ENCODE results near the gene HEPHL1.

Gene HEPHL1

GRCh38 chr11:94130298-94131046, 109.3 kb downstream of the HEPHL1 start:
- DNase-seq (ENCODE audit: low read depth in 3 of 3): no peak

- no peak for DNase-seq (ENCODE audit: low read depth in 3 of 3)
Measured at GRCh38 chr11:94131047-94131717, 110.0 kb downstream of the HEPHL1 start.

- DNase-seq (ENCODE audit: low read depth in 3 of 3): no peak
Measured at GRCh38 chr11:94131718-94132115, 110.6 kb downstream of the HEPHL1 start.

GRCh38 chr11:94132152-94132558, 111.0 kb downstream of the HEPHL1 start:
- DNase-seq (ENCODE audit: low read depth in 3 of 3): no peak

- no peak for DNase-seq (ENCODE audit: low read depth in 3 of 3)
Measured at GRCh38 chr11:94132823-94133408, 111.8 kb downstream of the HEPHL1 start.

- no peak for DNase-seq (ENCODE audit: low read depth in 3 of 3)
Measured at GRCh38 chr11:94133752-94134151, 112.6 kb downstream of the HEPHL1 start.

- DNase-seq (ENCODE audit: low read depth in 3 of 3): no peak
Measured at GRCh38 chr11:94134651-94135512, 113.7 kb downstream of the HEPHL1 start.

- no peak for DNase-seq (ENCODE audit: low read depth in 3 of 3)
Measured at GRCh38 chr11:94139416-94139815, 118.3 kb downstream of the HEPHL1 start.

GRCh38 chr11:94140154-94140655, 119.1 kb downstream of the HEPHL1 start:
- DNase-seq (ENCODE audit: low read depth in 3 of 3): no peak

- DNase-seq (ENCODE audit: low read depth in 3 of 3): no peak
Measured at GRCh38 chr11:94141511-94142307, 120.6 kb downstream of the HEPHL1 start.

GRCh38 chr11:94142308-94143281, 121.4 kb downstream of the HEPHL1 start:
- DNase-seq (ENCODE audit: low read depth in 3 of 3): no peak

GRCh38 chr11:94144216-94144615, 123.1 kb downstream of the HEPHL1 start:
- DNase-seq (ENCODE audit: low read depth in 3 of 3): no peak

GRCh38 chr11:94144664-94145063, 123.5 kb downstream of the HEPHL1 start:
- no peak for DNase-seq (ENCODE audit: low read depth in 3 of 3)

GRCh38 chr11:94145431-94145830, 124.3 kb downstream of the HEPHL1 start:
- DNase-seq (ENCODE audit: low read depth in 3 of 3): no peak

GRCh38 chr11:94145916-94146315, 124.8 kb downstream of the HEPHL1 start:
- no peak for DNase-seq (ENCODE audit: low read depth in 3 of 3)

- no peak for DNase-seq (ENCODE audit: low read depth in 3 of 3)
Measured at GRCh38 chr11:94147433-94147845, 126.3 kb downstream of the HEPHL1 start.

- DNase-seq (ENCODE audit: low read depth in 3 of 3): no peak
Measured at GRCh38 chr11:94148189-94148588, 127.0 kb downstream of the HEPHL1 start.

GRCh38 chr11:94149431-94150017, 128.4 kb downstream of the HEPHL1 start:
- DNase-seq (ENCODE audit: low read depth in 3 of 3): no peak

GRCh38 chr11:94150056-94150455, 128.9 kb downstream of the HEPHL1 start:
- no peak for DNase-seq (ENCODE audit: low read depth in 3 of 3)
